Stomach (tissue), 9 donors: ENCODE measurements around the gene MESD. TPM values are rescaled to one million over a fixed set of nuclear protein-coding genes. Genes with fewer than 3 reads are reported as not detected.

Source experiments
- DNase-seq, 2 donors: peaks; one replicate each; pipeline versions ENCODE4 v3.0.0 to v3.0.0-alpha.2; 2013 to 2019
- H3K27ac ChIP-seq, 5 donors: fragments of 200-600 bp in 4 of 5; sonication (generic) in 4 of 5; one replicate each; pipeline ENCODE4 v1.5.1; 2013 to 2019; ENCODE audit warnings: mild to moderate bottlenecking in 1 of 5, moderate library complexity in 1 of 5
- H3K27me3 ChIP-seq, 3 donors: fragments of 200-600 bp; sonication (generic); one replicate each; pipeline ENCODE4 v1.5.1; 2017 to 2019; ENCODE audit warnings: mixed run types in 1 of 3
- H3K36me3 ChIP-seq, 4 donors: fragments of 200-600 bp; sonication (generic); 1 replicate in 3 of 4; 2 replicates in 1 of 4; pipeline ENCODE4 v1.5.1; 2016 to 2019
- H3K4me1 ChIP-seq, 4 donors: fragments of 200-600 bp; sonication (generic); one replicate each; pipeline ENCODE4 v1.5.1; 2016 to 2019
- H3K4me3 ChIP-seq, 4 donors: fragments of 200-600 bp; sonication (generic) in 3 of 4; one replicate each; pipeline ENCODE4 v1.5.1; 2016 to 2019; ENCODE audit warnings: mild to moderate bottlenecking in 1 of 4
- H3K9me3 ChIP-seq, 4 donors: fragments of 200-600 bp; sonication (generic); one replicate each; pipeline ENCODE4 v1.5.1; 2016 to 2019
- EP300 ChIP-seq: sonication (generic); formaldehyde crosslinking; IDR thresholded peaks from one replicate; pipeline ENCODE4 v1.6.1; 2017; ENCODE audit warnings: antibody characterized with exemption
- POLR2A ChIP-seq, 4 donors: fragments of 450-650 bp; IDR thresholded peaks; one replicate each; pipeline ENCODE4 v1.6.1; 2016; ENCODE audit warnings: antibody characterized with exemption in 4 of 4, control low read depth in 2 of 4, mild to moderate bottlenecking in 1 of 4, moderate library complexity in 1 of 4
- POLR2AphosphoS5 ChIP-seq, 3 donors: sonication (generic); formaldehyde crosslinking; IDR thresholded peaks; one replicate each; pipeline ENCODE4 v1.6.1; 2016; ENCODE audit warnings: antibody characterized with exemption in 3 of 3
- WGBS, 5 donors: extraction: QIAGEN DNeasy Blood & Tissue Kit in 3 of 5; methylation state at CpG; one replicate each; pipeline versions ENCODE4 v1.1.5 to v1.1.7; 2013 to 2018; 5-methylcytosine and 5-hydroxymethylcytosine counted together
- intact Hi-C: fragments of 100-400 bp; cut with DNase I; formaldehyde crosslinking; loops from one replicate; pipeline ENCODE4 v1.15.1; 2023; ENCODE audit warnings: low total_unique reads
- polyA plus RNA-seq, 3 donors: library from polyadenylated mRNA; stranded (reverse); fragments of 200-250 nt; gene quantifications; one replicate each; pipeline ENCODE4 v1.2.3, GENCODE V29; 2013
- total RNA-seq, 5 donors: library from RNA; depleted of rRNA; stranded (reverse); fragments of >200 nt; gene quantifications; one replicate each; pipeline versions ENCODE4 v1.1.0 to v1.2.3, GENCODE V29; 2014 to 2016
- TF ChIP-seq, protein P1 (sequence below), 7 experiments: fragments of 450-650 bp in 4 of 7; fragments of 200-600 bp in 3 of 7; sonication (generic) in 3 of 7; IDR thresholded peaks; one replicate each; pipeline ENCODE4 v1.5.1; 2016 to 2019; ENCODE audit warnings: antibody characterized with exemption in 7 of 7, control low read depth in 2 of 7, mild to moderate bottlenecking in 1 of 7
- donor health status: healthy with polysubstance abuse.
- donor health status: Bipolar disorder and iron deficiency.
- donor health status: healthy.

The MESD gene
- total and polyA plus RNA-seq, 8 donors: 5.5 to 34.8 (median 15.7) TPM

GRCh38 chr15:80946576-80946975 lies 43.0 kb downstream of the MESD start:
- WGBS, 5 donors: 95 to 99% (median 96%) methylated on average over 8 of the region's 8 CpGs
- peaks cover 35 to 100% (median 97%) of the 10 kb centered on the region in 4 donors for H3K36me3 ChIP-seq

DNA sequence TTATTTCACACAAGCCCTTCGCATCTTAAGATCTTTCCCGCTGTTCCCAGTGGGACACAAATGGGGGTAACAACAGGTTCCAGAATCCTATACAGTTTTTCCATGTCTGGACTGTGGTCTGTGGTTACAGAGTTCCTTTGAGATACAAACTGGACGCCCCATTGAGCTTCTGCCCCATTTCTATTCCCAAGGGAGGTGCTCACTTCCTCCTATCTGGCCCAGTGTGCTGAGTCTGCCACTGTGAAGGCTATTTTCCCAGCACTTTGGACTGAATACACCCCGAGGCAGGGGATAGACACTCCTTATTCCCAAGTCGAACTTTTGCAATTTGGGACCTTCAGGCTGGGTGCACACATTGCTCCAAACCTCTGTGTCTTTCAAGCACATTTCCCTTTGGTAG lies 44.0 kb downstream of the MESD start:
- H3K4me1 ChIP-seq: peaks cover 0 to 7% (median 0%) of the 10 kb centered on the region in 4 donors
- DNase-seq: no peak
- no peak overlapping the region for H3K27ac ChIP-seq
- TF ChIP-seq, protein P1, sequence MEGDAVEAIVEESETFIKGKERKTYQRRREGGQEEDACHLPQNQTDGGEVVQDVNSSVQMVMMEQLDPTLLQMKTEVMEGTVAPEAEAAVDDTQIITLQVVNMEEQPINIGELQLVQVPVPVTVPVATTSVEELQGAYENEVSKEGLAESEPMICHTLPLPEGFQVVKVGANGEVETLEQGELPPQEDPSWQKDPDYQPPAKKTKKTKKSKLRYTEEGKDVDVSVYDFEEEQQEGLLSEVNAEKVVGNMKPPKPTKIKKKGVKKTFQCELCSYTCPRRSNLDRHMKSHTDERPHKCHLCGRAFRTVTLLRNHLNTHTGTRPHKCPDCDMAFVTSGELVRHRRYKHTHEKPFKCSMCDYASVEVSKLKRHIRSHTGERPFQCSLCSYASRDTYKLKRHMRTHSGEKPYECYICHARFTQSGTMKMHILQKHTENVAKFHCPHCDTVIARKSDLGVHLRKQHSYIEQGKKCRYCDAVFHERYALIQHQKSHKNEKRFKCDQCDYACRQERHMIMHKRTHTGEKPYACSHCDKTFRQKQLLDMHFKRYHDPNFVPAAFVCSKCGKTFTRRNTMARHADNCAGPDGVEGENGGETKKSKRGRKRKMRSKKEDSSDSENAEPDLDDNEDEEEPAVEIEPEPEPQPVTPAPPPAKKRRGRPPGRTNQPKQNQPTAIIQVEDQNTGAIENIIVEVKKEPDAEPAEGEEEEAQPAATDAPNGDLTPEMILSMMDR (IDR thresholded peaks at IDR 0.05): no peak
- TF ChIP-seq POLR2A (IDR thresholded peaks at IDR 0.05): no peak
- no peak for TF ChIP-seq POLR2AphosphoS5 (IDR thresholded peaks at IDR 0.05)
- no peak for TF ChIP-seq EP300
- no peaks in the 10 kb centered on the region for H3K27me3 ChIP-seq
- intact Hi-C loops: no loop called here
- H3K36me3 ChIP-seq: peaks cover 35 to 100% (median 97%) of the 10 kb centered on the region in 4 donors
- WGBS, 5 donors: 91 to 96% (median 94%) methylated on average over 5 of the region's 5 CpGs
- no peak overlapping the region for H3K4me3 ChIP-seq
- no peaks in the 10 kb centered on the region for H3K9me3 ChIP-seq

More at GRCh38 chr15:80946576-80946975, 43.0 kb downstream of the MESD start:
- Histone ChIP-seq H3K4me1 (peaks cover 0 to 7% (median 0%) of the 10 kb centered on the region in 4 donors), H3K4me3 (no peak overlapping the region), H3K9me3 (no peaks in the 10 kb centered on the region), H3K27ac (no peak overlapping the region), H3K27me3 (no peaks in the 10 kb centered on the region)
- intact Hi-C loops: no loop called here
- DNase-seq: no peak
- TF ChIP-seq POLR2A (IDR thresholded peaks at IDR 0.05) (no peak), EP300 (no peak), POLR2AphosphoS5 (IDR thresholded peaks at IDR 0.05) (no peak)
- TF ChIP-seq, protein P1 (IDR thresholded peaks at IDR 0.05): no peak

DNA sequence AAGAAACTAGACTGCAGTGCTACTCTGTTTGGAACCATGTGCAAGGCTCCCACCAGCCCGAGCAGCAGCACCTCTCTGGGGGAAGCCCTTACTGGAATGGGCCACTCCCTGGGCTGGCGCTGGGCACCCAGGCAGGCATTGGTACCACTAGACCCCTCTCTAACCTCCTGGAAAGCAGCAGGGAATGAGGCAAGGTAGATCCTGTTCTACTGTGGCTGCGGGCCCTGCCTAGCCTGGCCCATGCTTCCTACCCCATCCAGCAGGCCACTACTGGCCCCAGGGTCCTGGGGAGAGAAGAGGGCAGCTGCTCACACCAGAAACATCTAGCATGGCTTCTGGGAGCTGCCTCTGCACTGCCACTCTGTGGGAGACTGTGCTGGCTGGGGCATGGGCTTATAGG lies 44.8 kb downstream of the MESD start:
- Histone ChIP-seq H3K27ac (no peak overlapping the region), H3K9me3 (no peaks in the 10 kb centered on the region), H3K36me3 (peaks cover 32 to 99% (median 97%) of the 10 kb centered on the region in 4 donors), H3K27me3 (no peaks in the 10 kb centered on the region), H3K4me3 (no peak overlapping the region), H3K4me1 (peaks cover 0 to 7% (median 0%) of the 10 kb centered on the region in 4 donors)
- 86 to 97% (median 95%) methylated on average over 2 to 3 of the region's 3 CpGs for WGBS, 5 donors
- no peak for TF ChIP-seq POLR2A (IDR thresholded peaks at IDR 0.05)
- no peak for TF ChIP-seq EP300
- TF ChIP-seq POLR2AphosphoS5 (IDR thresholded peaks at IDR 0.05): no peak
- TF ChIP-seq, protein P1 (IDR thresholded peaks at IDR 0.05): no peak
- intact Hi-C loops: no loop called here
- DNase-seq: no peak

DNA sequence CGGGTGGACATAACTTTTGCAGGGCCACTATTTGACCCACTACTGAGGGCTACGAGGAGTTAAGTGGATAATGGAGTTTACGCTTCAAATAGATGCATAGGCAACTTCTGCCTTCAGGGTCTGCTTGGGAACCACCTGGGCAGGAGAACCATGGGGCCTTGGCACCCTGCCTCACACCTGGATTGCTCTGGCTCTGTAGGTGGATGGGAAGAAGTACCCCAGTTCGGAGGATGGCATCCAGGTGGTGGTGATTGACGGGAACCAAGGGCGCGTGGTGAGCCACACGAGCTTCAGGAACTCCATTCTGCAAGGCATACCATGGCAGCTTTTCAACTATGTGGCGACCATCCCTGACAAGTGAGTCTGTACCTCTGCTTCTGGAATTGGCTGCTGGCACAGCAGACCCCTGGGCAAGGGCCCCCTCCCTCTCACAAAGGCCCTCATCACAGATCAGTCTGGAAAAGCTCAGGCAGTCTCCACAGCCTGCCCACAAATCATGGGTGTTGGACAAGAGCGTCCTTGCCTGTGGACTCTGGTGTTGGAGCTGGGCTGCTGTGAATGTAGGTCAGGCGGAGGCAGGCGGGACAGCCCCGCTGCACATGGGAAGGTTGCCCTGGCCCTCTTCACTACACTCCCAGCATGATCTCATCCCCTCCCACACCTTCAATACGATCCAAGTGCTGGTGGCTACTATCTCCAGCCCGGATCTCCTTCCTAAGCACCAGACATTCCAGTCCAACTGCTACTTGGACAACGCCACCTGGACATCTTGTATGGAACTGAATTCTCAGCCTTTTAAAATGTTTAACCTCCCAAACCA lies 46.7 kb downstream of the MESD start:
- H3K9me3 ChIP-seq: no peaks in the 10 kb centered on the region
- H3K27ac ChIP-seq: no peak overlapping the region
- 78 to 95% (median 89%) methylated on average over 14 to 16 of the region's 16 CpGs for WGBS, 5 donors
- peaks cover 0 to 7% (median 0%) of the 10 kb centered on the region in 4 donors for H3K4me1 ChIP-seq
- intact Hi-C loops: no loop called here
- DNase-seq: peak in 1 of 2 donors; percentile 41
- no peaks in the 10 kb centered on the region for H3K27me3 ChIP-seq
- peaks cover 22 to 88% (median 78%) of the 10 kb centered on the region in 4 donors for H3K36me3 ChIP-seq
- TF ChIP-seq POLR2A (IDR thresholded peaks at IDR 0.05) (no peak), POLR2AphosphoS5 (IDR thresholded peaks at IDR 0.05) (no peak)
- TF ChIP-seq, protein P1 (IDR thresholded peaks at IDR 0.05): no peak
- H3K4me3 ChIP-seq: no peak overlapping the region
